Chondrocyte (in vitro differentiated cells): Measurements from ENCODE around the gene RPTOR. TPM values are rescaled to one million over a fixed set of nuclear protein-coding genes. Genes with fewer than 3 reads are reported as not detected.

ENCODE experiments used
- DNase-seq: peaks from one replicate; pipeline ENCODE4 v3.0.0; 2021; ENCODE audit warnings: mixed read lengths, low spot score
- H3K27ac Mint-ChIP-seq: one replicate; pipeline ENCODE4 v1.8.0; 2021; ENCODE audit warnings: mild to moderate bottlenecking, moderate library complexity, mixed read lengths; ENCODE audit not compliant: unreplicated experiment
- H3K27me3 Mint-ChIP-seq: 2 replicates; pipeline ENCODE4 v1.8.0; 2021; ENCODE audit warnings: low read depth, mixed read lengths
- H3K36me3 Mint-ChIP-seq: 2 replicates; pipeline ENCODE4 v1.8.0; 2021; ENCODE audit warnings: low read depth, mixed read lengths
- H3K4me1 Mint-ChIP-seq: 2 replicates; pipeline ENCODE4 v1.8.0; 2021; ENCODE audit warnings: low read depth, mild to moderate bottlenecking, mixed read lengths
- H3K4me3 Mint-ChIP-seq: one replicate; pipeline ENCODE4 v1.8.0; 2021; ENCODE audit warnings: mild to moderate bottlenecking, moderate library complexity, mixed read lengths; ENCODE audit not compliant: unreplicated experiment
- H3K9me3 Mint-ChIP-seq: 2 replicates; pipeline ENCODE4 v1.8.0; 2021; ENCODE audit warnings: low read depth, mixed read lengths
- CTCF ChIP-seq: fragments of 200-600 bp; sonication (generic); IDR thresholded peaks from 2 replicates; pipeline ENCODE4 v1.5.0; 2021; ENCODE audit warnings: antibody characterized with exemption, mild to moderate bottlenecking, moderate library complexity
- total RNA-seq: library from RNA; stranded (reverse); gene quantifications from 3 replicates; pipeline ENCODE4 v1.2.1, GENCODE V29; 2021

RPTOR gene
- total RNA-seq, 1 donor from 2014 or later = 30.9 TPM

GRCh38 chr17:80694085-80694991 is 149.7 kb downstream of the RPTOR start:
- TF ChIP-seq CTCF = no peak
- H3K36me3 Mint-ChIP-seq = no peaks in the 10 kb centered on the region
- no peaks in the 10 kb centered on the region for H3K27me3 Mint-ChIP-seq
- peaks cover 22% of the 10 kb centered on the region for H3K4me1 Mint-ChIP-seq
- H3K27ac Mint-ChIP-seq = peak overlapping the region; percentile 5
- H3K9me3 Mint-ChIP-seq = no peaks in the 10 kb centered on the region
- DNase-seq = no peak
- H3K4me3 Mint-ChIP-seq = no peak overlapping the region

DNA sequence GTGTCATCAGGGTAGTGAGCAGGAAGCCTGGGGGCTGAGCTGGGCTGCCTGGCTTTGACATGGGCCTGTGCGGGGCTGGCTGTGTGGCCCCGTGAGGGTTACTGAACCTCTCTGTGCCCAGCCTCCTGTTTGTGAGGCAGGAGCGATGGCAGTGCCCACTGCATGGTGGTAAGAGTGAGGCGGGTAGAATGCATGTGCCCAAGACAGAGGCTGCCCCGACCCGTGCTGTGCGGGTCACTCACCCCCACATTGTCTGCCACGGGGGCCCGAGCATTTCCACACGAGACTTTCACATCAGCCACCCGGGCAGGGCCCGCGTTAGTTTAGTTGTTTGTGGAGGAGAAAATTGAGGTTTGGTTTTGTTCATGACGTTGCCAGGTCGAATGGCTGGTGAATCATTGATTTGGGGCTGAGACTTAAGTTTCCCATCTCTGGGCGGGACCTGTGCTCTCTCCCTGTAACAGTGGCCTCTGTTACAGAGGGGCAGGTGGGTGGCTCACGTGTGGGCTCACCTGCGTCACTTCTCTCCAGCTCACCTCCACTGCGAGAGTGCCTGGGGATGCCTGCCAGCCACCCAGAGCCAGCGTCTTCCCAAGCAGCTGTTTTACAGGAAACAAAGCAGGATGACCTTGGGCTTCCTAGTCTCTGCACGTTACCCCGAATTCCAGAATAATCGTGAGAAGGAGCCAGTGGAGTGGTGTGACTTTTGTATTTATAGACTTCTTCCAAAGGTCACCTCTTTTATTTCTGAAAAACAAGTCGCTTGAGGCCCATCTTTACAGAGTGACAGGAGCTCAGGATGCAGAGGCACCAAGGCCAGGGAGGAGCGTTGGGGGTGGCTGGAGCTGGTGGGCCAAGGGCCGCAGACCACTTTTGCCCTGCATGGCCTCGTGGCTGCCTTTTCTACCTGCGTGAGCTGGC is 150.6 kb downstream of the RPTOR start:
- H3K27me3 Mint-ChIP-seq = no peaks in the 10 kb centered on the region
- no peak for TF ChIP-seq CTCF
- no peak overlapping the region for H3K4me3 Mint-ChIP-seq
- no peaks in the 10 kb centered on the region for H3K36me3 Mint-ChIP-seq
- no peak for DNase-seq
- H3K4me1 Mint-ChIP-seq = peaks cover 22% of the 10 kb centered on the region
- peaks cover 4% of the 10 kb centered on the region for H3K9me3 Mint-ChIP-seq
- H3K27ac Mint-ChIP-seq = peak overlapping the region; percentile 5

GRCh38 chr17:80695979-80696378 is 151.3 kb downstream of the RPTOR start:
- peaks cover 4% of the 10 kb centered on the region for H3K9me3 Mint-ChIP-seq
- peaks cover 22% of the 10 kb centered on the region for H3K4me1 Mint-ChIP-seq
- no peak for DNase-seq
- TF ChIP-seq CTCF = no peak
- H3K27me3 Mint-ChIP-seq = no peaks in the 10 kb centered on the region
- no peaks in the 10 kb centered on the region for H3K36me3 Mint-ChIP-seq
- H3K4me3 Mint-ChIP-seq = no peak overlapping the region
- no peak overlapping the region for H3K27ac Mint-ChIP-seq

GRCh38 chr17:80696456-80696855 is 151.8 kb downstream of the RPTOR start:
- H3K36me3 Mint-ChIP-seq = no peaks in the 10 kb centered on the region
- no peak overlapping the region for H3K4me3 Mint-ChIP-seq
- H3K9me3 Mint-ChIP-seq = peaks cover 4% of the 10 kb centered on the region
- no peak for TF ChIP-seq CTCF
- no peaks in the 10 kb centered on the region for H3K27me3 Mint-ChIP-seq
- DNase-seq = no peak
- no peak overlapping the region for H3K27ac Mint-ChIP-seq
- peaks cover 22% of the 10 kb centered on the region for H3K4me1 Mint-ChIP-seq

GRCh38 chr17:80696964-80697363 is 152.3 kb downstream of the RPTOR start:
- no peak for TF ChIP-seq CTCF
- no peak overlapping the region for H3K4me3 Mint-ChIP-seq
- peaks cover 22% of the 10 kb centered on the region for H3K4me1 Mint-ChIP-seq
- peaks cover 4% of the 10 kb centered on the region for H3K9me3 Mint-ChIP-seq
- no peak for DNase-seq
- H3K27me3 Mint-ChIP-seq = no peaks in the 10 kb centered on the region
- H3K27ac Mint-ChIP-seq = no peak overlapping the region
- no peaks in the 10 kb centered on the region for H3K36me3 Mint-ChIP-seq
